Pancreas (tissue), 10 donors: Measurements from ENCODE around the gene GABARAP. TPM values are rescaled to one million over a fixed set of nuclear protein-coding genes. Genes with fewer than 3 reads are reported as not detected.

ENCODE experiments used
- ATAC-seq, 4 donors: fragments of 200-7000 bp; cut with Tn5 transposase; one replicate each; pipeline versions ENCODE4 v1.8.0 to v1.9.1; 2020; ENCODE audit warnings: mild to moderate bottlenecking in 4 of 4, moderate library complexity in 4 of 4
- DNase-seq, 6 donors: peaks; one replicate each; pipeline ENCODE4 v3.0.0-alpha.2; 2020
- FAIRE-seq: peaks from 2 replicates; lab custom pipeline; 2012; peaks lifted over from hg19 to GRCh38; lab: Jason Lieb, UNC
- H3K27ac ChIP-seq, 4 donors: fragments of 200-600 bp; sonication (generic); 1 replicate in 3 of 4; 2 replicates in 1 of 4; pipeline versions ENCODE4 v1.5.0 to v1.8.0; 2020
- H3K27me3 ChIP-seq, 4 donors: fragments of 200-600 bp; one replicate each; pipeline ENCODE4 v1.8.0; 2021
- H3K36me3 ChIP-seq, 3 donors: fragments of 200-600 bp; sonication (generic) in 1 of 3; one replicate each; pipeline versions ENCODE4 v1.5.0 to v1.8.0; 2020 to 2021
- H3K4me1 ChIP-seq, 3 donors: fragments of 200-600 bp; one replicate each; pipeline ENCODE4 v1.8.0; 2021
- H3K4me3 ChIP-seq, 4 donors: fragments of 200-600 bp; sonication (generic) in 2 of 4; one replicate each; pipeline versions ENCODE4 v1.5.0 to v1.8.0; 2020 to 2021
- H3K9me3 ChIP-seq, 4 donors: fragments of 200-600 bp; one replicate each; pipeline ENCODE4 v1.8.0; 2021
- WGBS, 2 donors: extraction: QIAGEN DNeasy Blood & Tissue Kit; methylation state at CpG; one replicate each; pipeline ENCODE4 v1.1.7; 2013; 5-methylcytosine and 5-hydroxymethylcytosine counted together
- intact Hi-C, 3 donors: fragments of 100-400 bp; cut with DNase I; formaldehyde crosslinking; loops; one replicate each; pipeline versions ENCODE4 v1.11.1 to v1.14.2; 2022
- polyA plus RNA-seq, 2 donors: library from polyadenylated mRNA; stranded (reverse); fragments of 200-250 nt; gene quantifications; one replicate each; pipeline ENCODE4 v1.2.3, GENCODE V29; 2013
- total RNA-seq, 6 donors: library from RNA; stranded (reverse); fragmentation: NEBNext Ultra II Directional in 4 of 6; extraction: Animal tissue kit (Norgen Biotek cat#: 25700) in 4 of 6; gene quantifications; one replicate each; pipeline versions ENCODE4 v1.2.1 to v1.2.4, GENCODE V29; 2021 to 2023
- TF ChIP-seq, protein P1 (sequence below), 4 donors: fragments of 200-600 bp; sonication (generic) in 3 of 4; IDR thresholded peaks; one replicate each; pipeline versions ENCODE4 v1.5.0 to v1.8.0; 2021; ENCODE audit warnings: antibody characterized with exemption in 4 of 4
- donor health status: healthy with polysubstance abuse.
- donor health status: DM: no; HTN: no; CAD: no; lungs with moderate emphysema.
- donor health status: DM: no; HTN: no; CAD: no.
- donor health status: control.
- donor health status: control.
- donor health status: Bipolar disorder and iron deficiency.
- donor health status: DM: yes; HTN: yes; CAD: no.
- donor health status: DM: no; HTN: no; CAD: no.
- donor health status: DM: no; HTN: no; CAD: no.
- donor health status: DM: yes; HTN: yes; CAD: no.

GABARAP gene
- total and polyA plus RNA-seq, 8 donors, result 231 to 639 (median 312) TPM

DNA sequence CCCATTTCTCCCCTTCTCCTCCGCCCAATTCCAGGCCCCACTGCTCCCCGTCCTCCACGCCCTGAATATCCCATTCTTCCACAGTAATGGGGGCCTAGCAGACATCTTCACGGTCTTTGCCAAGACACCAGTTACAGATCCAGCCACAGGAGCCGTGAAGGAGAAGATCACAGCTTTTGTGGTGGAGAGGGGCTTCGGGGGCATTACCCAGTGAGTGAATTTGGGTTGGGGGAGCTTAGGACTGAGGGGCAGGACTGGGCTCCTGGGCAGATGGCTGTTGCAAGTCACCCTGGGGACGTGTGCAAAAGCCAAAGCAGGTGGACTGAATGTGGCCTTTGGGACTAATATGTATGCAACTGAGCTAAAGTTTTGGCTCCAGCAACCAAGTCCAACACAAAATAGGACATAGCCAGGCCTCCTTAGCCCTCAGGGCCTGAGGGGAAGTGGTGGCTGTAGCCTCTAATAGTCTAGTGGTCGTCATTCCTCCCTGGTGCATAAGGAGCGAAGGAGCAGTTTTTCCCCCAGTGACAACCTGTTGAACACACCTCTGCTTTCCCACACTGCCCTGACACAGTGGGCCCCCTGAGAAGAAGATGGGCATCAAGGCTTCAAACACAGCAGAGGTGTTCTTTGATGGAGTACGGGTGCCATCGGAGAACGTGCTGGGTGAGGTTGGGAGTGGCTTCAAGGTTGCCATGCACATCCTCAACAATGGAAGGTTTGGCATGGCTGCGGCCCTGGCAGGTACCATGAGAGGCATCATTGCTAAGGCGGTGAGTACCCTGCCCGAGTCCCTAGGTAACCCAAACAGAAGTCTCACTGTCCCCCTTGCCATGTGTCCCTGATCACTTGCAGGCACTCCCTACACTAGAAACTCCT, 19.9 kb downstream of the GABARAP start:
- peak overlapping the region in 1 of 4 donors; percentile 100 for H3K4me3 ChIP-seq

DNA sequence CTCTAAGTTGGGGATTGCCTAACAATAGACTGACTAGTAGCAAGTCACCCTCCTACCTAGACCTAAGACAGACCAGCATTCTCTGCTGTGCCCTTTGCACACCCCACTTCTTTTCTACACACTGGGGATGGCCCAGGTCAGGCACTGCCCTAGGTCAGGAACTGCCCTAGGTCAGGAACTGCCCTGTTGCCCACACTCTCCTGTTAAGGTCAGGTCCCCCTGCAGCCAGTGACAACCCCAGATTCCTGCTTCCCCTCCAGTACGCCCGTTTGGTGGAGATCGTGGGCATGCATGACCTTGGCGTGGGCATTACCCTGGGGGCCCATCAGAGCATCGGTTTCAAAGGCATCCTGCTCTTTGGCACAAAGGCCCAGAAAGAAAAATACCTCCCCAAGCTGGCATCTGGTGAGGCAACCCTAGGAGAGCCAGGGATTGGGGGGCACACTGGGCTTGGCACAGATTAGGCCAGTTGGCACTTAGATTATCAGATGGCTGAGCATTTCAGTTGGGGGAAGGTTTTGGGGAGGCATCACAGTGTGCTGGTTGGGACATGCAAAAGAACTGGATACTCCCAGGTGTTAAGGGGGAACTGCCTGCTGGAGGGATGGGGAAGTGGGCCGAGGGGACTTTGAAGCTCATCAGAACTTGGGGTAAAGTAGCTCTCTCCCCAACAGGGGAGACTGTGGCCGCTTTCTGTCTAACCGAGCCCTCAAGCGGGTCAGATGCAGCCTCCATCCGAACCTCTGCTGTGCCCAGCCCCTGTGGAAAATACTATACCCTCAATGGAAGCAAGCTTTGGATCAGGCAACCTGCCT, 20.8 kb downstream of the GABARAP start:
- no peak for ATAC-seq
- TF ChIP-seq, protein P1, sequence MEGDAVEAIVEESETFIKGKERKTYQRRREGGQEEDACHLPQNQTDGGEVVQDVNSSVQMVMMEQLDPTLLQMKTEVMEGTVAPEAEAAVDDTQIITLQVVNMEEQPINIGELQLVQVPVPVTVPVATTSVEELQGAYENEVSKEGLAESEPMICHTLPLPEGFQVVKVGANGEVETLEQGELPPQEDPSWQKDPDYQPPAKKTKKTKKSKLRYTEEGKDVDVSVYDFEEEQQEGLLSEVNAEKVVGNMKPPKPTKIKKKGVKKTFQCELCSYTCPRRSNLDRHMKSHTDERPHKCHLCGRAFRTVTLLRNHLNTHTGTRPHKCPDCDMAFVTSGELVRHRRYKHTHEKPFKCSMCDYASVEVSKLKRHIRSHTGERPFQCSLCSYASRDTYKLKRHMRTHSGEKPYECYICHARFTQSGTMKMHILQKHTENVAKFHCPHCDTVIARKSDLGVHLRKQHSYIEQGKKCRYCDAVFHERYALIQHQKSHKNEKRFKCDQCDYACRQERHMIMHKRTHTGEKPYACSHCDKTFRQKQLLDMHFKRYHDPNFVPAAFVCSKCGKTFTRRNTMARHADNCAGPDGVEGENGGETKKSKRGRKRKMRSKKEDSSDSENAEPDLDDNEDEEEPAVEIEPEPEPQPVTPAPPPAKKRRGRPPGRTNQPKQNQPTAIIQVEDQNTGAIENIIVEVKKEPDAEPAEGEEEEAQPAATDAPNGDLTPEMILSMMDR (IDR thresholded peaks at IDR 0.05), result no peak
- intact Hi-C loops, result no loop called here
- Histone ChIP-seq H3K27me3 (no peaks in the 10 kb centered on the region), H3K27ac (peak overlapping the region; percentile 97 to 100 (median 100)), H3K9me3 (no peaks in the 10 kb centered on the region), H3K4me3 (peak overlapping the region in 3 of 4 donors; percentile 45 to 100 (median 97)), H3K4me1 (peaks cover 12 to 25% (median 14%) of the 10 kb centered on the region in 3 donors), H3K36me3 (peaks cover 11 to 45% (median 16%) of the 10 kb centered on the region in 3 donors)
- 46 to 52% methylated on average over 10 of the region's 10 CpGs for WGBS, 2 donors
- no peak for FAIRE-seq
- DNase-seq, result peak in 1 of 6 donors; percentile 36

More for the DNA sequence above, 19.9 kb downstream of the GABARAP start:
- ATAC-seq (no peak), FAIRE-seq (no peak), DNase-seq (peak in 2 of 6 donors; percentile 6 to 39)
- Histone ChIP-seq H3K27me3 (no peaks in the 10 kb centered on the region), H3K9me3 (no peaks in the 10 kb centered on the region), H3K36me3 (peaks cover 11 to 48% (median 16%) of the 10 kb centered on the region in 3 donors), H3K4me1 (peaks cover 12 to 25% (median 14%) of the 10 kb centered on the region in 3 donors), H3K27ac (peak overlapping the region in 1 of 4 donors; percentile 10)
- WGBS, 2 donors, result 69 to 78% methylated on average over 15 of the region's 15 CpGs
- TF ChIP-seq, protein P1 (IDR thresholded peaks at IDR 0.05), result no peak
- intact Hi-C loops, result no loop called here

DNA sequence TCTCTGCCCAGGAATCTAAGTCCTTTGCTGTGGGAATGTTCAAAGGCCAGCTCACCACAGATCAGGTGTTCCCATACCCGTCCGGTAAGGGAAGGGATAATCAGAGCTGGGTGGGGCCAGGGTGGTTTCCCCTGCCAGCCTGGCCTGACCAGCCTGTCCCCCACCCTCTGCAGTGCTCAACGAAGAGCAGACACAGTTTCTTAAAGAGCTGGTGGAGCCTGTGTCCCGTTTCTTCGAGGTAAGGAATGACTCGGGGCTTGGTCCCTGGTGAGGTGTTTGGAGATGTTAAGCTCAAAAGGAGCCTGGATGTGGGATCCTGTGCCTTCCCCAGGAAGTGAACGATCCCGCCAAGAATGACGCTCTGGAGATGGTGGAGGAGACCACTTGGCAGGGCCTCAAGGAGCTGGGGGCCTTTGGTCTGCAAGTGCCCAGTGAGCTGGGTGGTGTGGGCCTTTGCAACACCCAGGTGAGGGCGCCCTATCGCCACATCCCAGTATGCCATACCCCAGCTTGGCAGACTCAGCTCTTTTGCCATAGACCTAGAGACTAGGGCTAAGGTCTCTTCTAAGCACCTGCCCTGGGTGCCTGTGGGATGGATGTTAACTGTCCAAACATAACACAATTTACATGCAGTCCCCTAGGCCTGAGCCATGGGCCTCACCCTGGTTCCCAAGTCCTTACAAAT, 21.5 kb downstream of the GABARAP start:
- whole genome bisulfite sequencing, 2 donors, result 7 to 10% methylated on average over 11 of the region's 11 CpGs
- peak overlapping the region; percentile 97 to 100 (median 100) for H3K27ac ChIP-seq
- TF ChIP-seq, protein P1 (IDR thresholded peaks at IDR 0.05), result no peak
- H3K4me1 ChIP-seq, result peaks cover 12 to 25% (median 14%) of the 10 kb centered on the region in 3 donors
- peak overlapping the region; percentile 45 to 100 (median 94) for H3K4me3 ChIP-seq
- intact Hi-C loops, result no loop called here
- no peaks in the 10 kb centered on the region for H3K9me3 ChIP-seq
- H3K27me3 ChIP-seq, result no peaks in the 10 kb centered on the region
- DNase-seq (peak in 5 of 6 donors; percentile 67 to 87 (median 74)), ATAC-seq (peak; percentile 20 to 55 (median 43)), FAIRE-seq (no peak)
- H3K36me3 ChIP-seq, result peaks cover 11 to 43% (median 16%) of the 10 kb centered on the region in 3 donors

DNA sequence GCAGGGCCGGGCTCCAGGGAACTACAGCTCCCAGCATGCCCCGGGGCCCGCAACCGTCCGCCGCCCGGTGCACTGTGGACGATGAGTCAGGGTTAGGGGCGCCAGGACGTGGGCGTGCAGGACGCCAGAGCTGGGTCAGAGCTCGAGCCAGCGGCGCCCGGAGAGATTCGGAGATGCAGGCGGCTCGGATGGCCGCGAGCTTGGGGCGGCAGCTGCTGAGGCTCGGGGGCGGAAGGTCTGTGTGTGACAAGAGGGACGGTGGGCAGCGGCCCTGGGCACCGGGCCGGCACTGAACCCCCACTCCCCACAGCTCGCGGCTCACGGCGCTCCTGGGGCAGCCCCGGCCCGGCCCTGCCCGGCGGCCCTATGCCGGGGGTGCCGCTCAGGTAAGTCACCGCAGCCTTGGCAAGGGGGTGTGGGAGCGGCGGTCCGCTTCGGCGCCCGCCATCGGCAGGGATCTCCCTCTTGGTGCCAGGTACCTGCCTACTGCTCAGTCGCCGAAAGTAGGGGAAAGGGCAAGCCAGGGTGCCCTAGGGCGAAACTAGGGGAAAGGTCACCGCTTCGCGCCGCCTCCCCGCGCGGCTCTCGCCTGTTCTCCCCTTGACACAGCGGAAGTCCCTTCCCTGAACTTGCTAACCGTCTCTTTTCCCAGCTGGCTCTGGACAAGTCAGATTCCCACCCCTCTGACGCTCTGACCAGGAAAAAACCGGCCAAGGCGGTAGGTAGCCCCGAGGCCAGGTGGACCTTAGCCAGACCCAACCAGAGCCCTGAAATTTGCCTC, 22.2 kb downstream of the GABARAP start, which contains the start of the genes ACADVL and DLG4:
ACADVL (plus strand) TSS at position 127 of the 781 bp plus-strand sequence; CDS start at position 174, 47 bp downstream.
DLG4 (minus strand) TSS at position 25 of the 781 bp plus-strand sequence.
- Histone ChIP-seq H3K4me3 (peak within 1 kb of the TSS; percentile 45 to 100 (median 94)), H3K27me3 (no peaks in the 10 kb centered on the region), H3K9me3 (no peaks in the 10 kb centered on the region), H3K4me1 (peaks cover 12 to 25% (median 14%) of the 10 kb centered on the region in 3 donors), H3K27ac (peak within 1 kb of the TSS; percentile 97 to 100 (median 100)), H3K36me3 (peaks cover 11 to 36% (median 16%) of the 10 kb centered on the region in 3 donors)
- intact Hi-C loops, result no loop called here
- TF ChIP-seq, protein P1 (IDR thresholded peaks at IDR 0.05), result no peak
- peak; percentile 89 to 97 (median 94) for DNase-seq
- ATAC-seq, result peak; percentile 77 to 84 (median 83)
- peak; percentile 29 for FAIRE-seq
- WGBS, 2 donors, result 0 to 1% methylated on average over 46 to 63 of the region's 63 CpGs
